8988T (cell line): Measurements from ENCODE around the gene RXFP1.
"Not testable (repeated sequence)": the region's sequence is repeated elsewhere in the genome, so short reads cannot be mapped to it uniquely, and the experiment has no call there.

Experiments
- DNase-seq: peaks from one replicate; pipeline ENCODE4 v3.0.0; 2011

RXFP1 gene

GRCh38 chr4:158621729-158622128 lies 100.0 kb downstream of the RXFP1 start:
- DNase-seq, result no peak

GRCh38 chr4:158622251-158622650 lies 100.6 kb downstream of the RXFP1 start:
- DNase-seq, result no peak

GRCh38 chr4:158624889-158625478 lies 103.3 kb downstream of the RXFP1 start:
- no peak for DNase-seq

GRCh38 chr4:158625544-158625943 lies 103.9 kb downstream of the RXFP1 start:
- no peak for DNase-seq

- no peak for DNase-seq
These were observed 109.2 kb downstream of the RXFP1 start for GRCh38 chr4:158630893-158631292.

GRCh38 chr4:158636619-158637018 lies 114.9 kb downstream of the RXFP1 start:
- DNase-seq, result no peak

- DNase-seq, result no peak
These were observed 122.7 kb downstream of the RXFP1 start for GRCh38 chr4:158644356-158644755.

- DNase-seq, result no peak
These were observed 123.1 kb downstream of the RXFP1 start for GRCh38 chr4:158644760-158645159.

- no peak for DNase-seq
These were observed 127.5 kb downstream of the RXFP1 start for GRCh38 chr4:158649111-158649680.

- no peak for DNase-seq
These were observed 131.2 kb downstream of the RXFP1 start for GRCh38 chr4:158652920-158653319.

- DNase-seq, result no peak
These were observed 134.8 kb downstream of the RXFP1 start for GRCh38 chr4:158656439-158656838.

GRCh38 chr4:158657291-158657690 lies 135.6 kb downstream of the RXFP1 start:
- DNase-seq, result no peak

- DNase-seq, result not testable (repeated sequence)
These were observed 141.6 kb downstream of the RXFP1 start for GRCh38 chr4:158663255-158663654.

- DNase-seq, result not testable (repeated sequence)
These were observed 142.3 kb downstream of the RXFP1 start for GRCh38 chr4:158663707-158664625.

- no peak for DNase-seq
These were observed 143.1 kb downstream of the RXFP1 start for GRCh38 chr4:158664806-158665205.

GRCh38 chr4:158666892-158667291 lies 145.2 kb downstream of the RXFP1 start:
- no peak for DNase-seq

GRCh38 chr4:158667651-158668198 lies 146.0 kb downstream of the RXFP1 start:
- DNase-seq, result no peak

- no peak for DNase-seq
These were observed 147.6 kb downstream of the RXFP1 start for GRCh38 chr4:158669310-158669709.

- DNase-seq, result no peak
These were observed 149.4 kb downstream of the RXFP1 start for GRCh38 chr4:158670975-158671664.

- DNase-seq, result no peak
These were observed 149.9 kb downstream of the RXFP1 start, which contains the start of gene C4orf46 for GRCh38 chr4:158671665-158671914. Gene C4orf46 (minus strand): TSS chr4:158671887. CDS start chr4:158671801, 86 bp downstream.

- DNase-seq, result peak; percentile 65
These were observed 150.5 kb downstream of the RXFP1 start, which contains the start of gene ETFDH for GRCh38 chr4:158671915-158672806. Gene ETFDH (plus strand): TSS chr4:158672296. CDS start chr4:158672457, 161 bp downstream.

- no peak for DNase-seq
These were observed 152.0 kb downstream of the RXFP1 start for GRCh38 chr4:158673633-158674032.
